ENCODE results near the gene SMG6.

SMG6 gene

GRCh38 chr17:2033153-2033552, 270.4 kb downstream of the SMG6 start (continued):
- TF ChIP-seq TSHZ2 (CRISPR knock-in tag; IDR thresholded peaks at IDR 0.05): no peak
- TF ChIP-seq CREB5 (CRISPR knock-in tag; IDR thresholded peaks at IDR 0.05; ENCODE audit: low read depth): no peak

GRCh38 chr17:2030779-2031163, 272.8 kb downstream of the SMG6 start:
- no peak for ATAC-seq
- TF ChIP-seq ZFP30 (CRISPR knock-in tag; IDR thresholded peaks at IDR 0.05) (no peak), ZFP3 (CRISPR knock-in tag; IDR thresholded peaks at IDR 0.05) (no peak), TCF4 (CRISPR knock-in tag; IDR thresholded peaks at IDR 0.05; ENCODE audit: borderline replicate concordance) (no peak), OSR1 (CRISPR knock-in tag; IDR thresholded peaks at IDR 0.05) (no peak), PATZ1 (CRISPR knock-in tag; IDR thresholded peaks at IDR 0.05; ENCODE audit: borderline replicate concordance) (no peak), ZNF8 (CRISPR knock-in tag; IDR thresholded peaks at IDR 0.05) (no peak), TOX (CRISPR knock-in tag; IDR thresholded peaks at IDR 0.05; ENCODE audit: borderline replicate concordance) (no peak), CSRNP3 (CRISPR knock-in tag; IDR thresholded peaks at IDR 0.05) (no peak), GLIS3 (CRISPR knock-in tag; IDR thresholded peaks at IDR 0.05) (no peak), ESRRG (CRISPR knock-in tag; IDR thresholded peaks at IDR 0.05) (no peak)

GRCh38 chr17:2029911-2030778, 273.4 kb downstream of the SMG6 start, which contains the start of gene DPH1:
Gene DPH1 (plus strand): TSS chr17:2030153. CDS start chr17:2030170, 17 bp downstream.
- TF ChIP-seq ZFP30 (CRISPR knock-in tag; IDR thresholded peaks at IDR 0.05): no peak
- no peak for TF ChIP-seq ZNF70 (CRISPR knock-in tag; IDR thresholded peaks at IDR 0.05)
- TF ChIP-seq CSRNP3 (CRISPR knock-in tag; IDR thresholded peaks at IDR 0.05): no peak
- no peak for TF ChIP-seq TSHZ2 (CRISPR knock-in tag; IDR thresholded peaks at IDR 0.05)
- no peak for TF ChIP-seq ZC3H10 (CRISPR knock-in tag; IDR thresholded peaks at IDR 0.05)
- peak; percentile 83 for TF ChIP-seq ARNTL (CRISPR knock-in tag; IDR thresholded peaks at IDR 0.05; ENCODE audit: borderline replicate concordance, low read depth)
- TF ChIP-seq ESRRG (CRISPR knock-in tag; IDR thresholded peaks at IDR 0.05): no peak
- peak; percentile 82 for TF ChIP-seq ZNF8 (CRISPR knock-in tag; IDR thresholded peaks at IDR 0.05)
- ATAC-seq: peak; percentile 93
